Hepatocyte (in vitro differentiated cells): ENCODE measurements around the gene CTBP1. TPM values are rescaled to one million over a fixed set of nuclear protein-coding genes. Genes with fewer than 3 reads are reported as not detected.

Experiments used
- DNase-seq: peaks from one replicate; pipeline ENCODE4 v3.0.0-alpha.2; 2016; ENCODE audit warnings: low spot score
- H2AFZ ChIP-seq: fragments of 200-600 bp; sonication (generic); 2 replicates; pipeline ENCODE4 v1.6.0; 2016; ENCODE audit warnings: antibody characterized with exemption, mild to moderate bottlenecking
- H3K27ac ChIP-seq: fragments of 200-600 bp; sonication (generic); 2 replicates; pipeline ENCODE4 v1.5.1; 2016; ENCODE audit warnings: mild to moderate bottlenecking
- H3K27me3 ChIP-seq: fragments of 200-600 bp; sonication (generic); 2 replicates; pipeline ENCODE4 v1.6.1; 2016
- H3K36me3 ChIP-seq: fragments of 200-600 bp; sonication (generic); replicated peaks from 2 replicates; pipeline ENCODE4 v1.5.1; 2016; ENCODE audit warnings: low read depth; ENCODE audit not compliant: insufficient read depth
- H3K4me1 ChIP-seq: fragments of 200-600 bp; sonication (generic); 2 replicates; pipeline ENCODE4 v1.5.1; 2016; ENCODE audit warnings: mild to moderate bottlenecking, moderate library complexity; ENCODE audit not compliant: insufficient read depth
- H3K4me2 ChIP-seq: fragments of 200-600 bp; sonication (generic); 2 replicates; pipeline ENCODE4 v1.6.0; 2016
- H3K4me3 ChIP-seq: fragments of 200-600 bp; sonication (generic); 2 replicates; pipeline ENCODE4 v1.5.1; 2016; ENCODE audit warnings: mild to moderate bottlenecking
- H3K79me2 ChIP-seq: fragments of 200-600 bp; sonication (generic); 2 replicates; pipeline ENCODE4 v1.6.0; 2017; ENCODE audit warnings: mild to moderate bottlenecking
- H3K9me2 ChIP-seq: fragments of 200-600 bp; sonication (generic); replicated peaks from 2 replicates; pipeline ENCODE4 v1.6.0; 2017; ENCODE audit warnings: mild to moderate bottlenecking; ENCODE audit not compliant: insufficient read depth
- H3K9me3 ChIP-seq: fragments of 200-600 bp; sonication (generic); 2 replicates; pipeline ENCODE4 v1.5.1; 2016; ENCODE audit warnings: low read depth, mild to moderate bottlenecking
- H4K20me1 ChIP-seq: fragments of 200-600 bp; sonication (generic); 2 replicates; pipeline ENCODE4 v1.6.0; 2016; ENCODE audit warnings: mild to moderate bottlenecking; ENCODE audit not compliant: insufficient read depth, poor library complexity, severe bottlenecking
- CTCF ChIP-seq: fragments of 200-600 bp; sonication (generic); IDR thresholded peaks from 2 replicates; pipeline ENCODE4 v1.5.1; 2016; ENCODE audit warnings: antibody characterized with exemption, mild to moderate bottlenecking; ENCODE audit not compliant: poor library complexity
- EZH2 ChIP-seq: fragments of 200-600 bp; sonication (generic); IDR thresholded peaks from 2 replicates; pipeline ENCODE4 v1.6.1; 2016; ENCODE audit warnings: antibody characterized with exemption, mild to moderate bottlenecking, borderline replicate concordance
- EZH2phosphoT487 ChIP-seq: fragments of 200-600 bp; sonication (generic); IDR thresholded peaks from one replicate; pipeline ENCODE4 v1.6.1; 2018; ENCODE audit warnings: antibody characterized with exemption, mild to moderate bottlenecking, low read depth, moderate library complexity; ENCODE audit not compliant: unreplicated experiment, severe bottlenecking
- WGBS: methylation state at CpG from one replicate; pipeline ENCODE4 v1.1.6; 2016; ENCODE audit warnings: low lambda C conversion rate; ENCODE audit errors: missing lambda C conversion rate; 5-methylcytosine and 5-hydroxymethylcytosine counted together
- polyA plus RNA-seq: library from polyadenylated mRNA; unstranded; fragments of >200 nt; fragmentation: Nextera tagmentation; extraction: Ambion mirVana; gene quantifications from 2 replicates; pipeline ENCODE4 v1.2.1, GENCODE V29; 2016
- total RNA-seq: library from RNA; depleted of rRNA; stranded (reverse); fragments of >200 nt; gene quantifications from 2 replicates; pipeline ENCODE4 v1.2.3, GENCODE V29; 2014

The CTBP1 gene
- total and polyA plus RNA-seq, 2 experiments from 2014 or later = 169 to 179 TPM

- WGBS = 91% methylated on average over 31 of the region's 37 CpGs
- Histone ChIP-seq H3K4me1 (peaks cover 33% of the 10 kb centered on the region), H3K9me3 (no peaks in the 10 kb centered on the region), H3K27ac (no peak overlapping the region), H3K4me2 (peak overlapping the region; percentile 86), H3K27me3 (peaks cover 25% of the 10 kb centered on the region), H3K79me2 (peaks cover 12% of the 10 kb centered on the region), H3K36me3 (no peaks in the 10 kb centered on the region), H4K20me1 (peaks cover 8% of the 10 kb centered on the region), H2AFZ (no peak overlapping the region), H3K9me2 (no peaks in the 10 kb centered on the region), H3K4me3 (no peak overlapping the region)
- no peak for DNase-seq
- TF ChIP-seq EZH2 (no peak), CTCF (no peak), EZH2phosphoT487 (no peak)
These were observed 78.6 kb downstream of the CTBP1 start for GRCh38 chr4:1170156-1170975.

DNA sequence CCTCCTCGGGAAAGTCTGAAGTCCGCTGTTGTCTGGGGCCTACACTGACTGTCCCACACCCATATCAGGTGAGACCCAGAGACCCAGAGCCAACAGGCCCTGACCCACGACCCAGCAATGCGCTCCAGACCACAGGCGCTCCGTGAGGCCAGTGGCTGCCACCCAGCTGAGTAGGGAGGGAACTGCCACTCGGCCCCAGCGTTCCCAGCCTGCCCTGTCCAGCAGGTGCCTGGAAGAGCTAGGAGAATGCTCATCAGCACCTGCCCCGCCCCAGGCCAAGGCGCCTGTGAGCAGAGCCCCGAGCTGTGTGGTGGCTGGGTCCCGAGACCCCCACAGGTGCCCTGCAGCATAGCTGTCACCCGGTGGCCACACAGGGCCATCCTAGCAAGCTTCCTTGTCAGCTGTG is 79.2 kb downstream of the CTBP1 start:
- H3K36me3 ChIP-seq = no peaks in the 10 kb centered on the region
- H3K79me2 ChIP-seq = peaks cover 12% of the 10 kb centered on the region
- WGBS = 91% methylated on average over 12 of the region's 13 CpGs
- H3K4me3 ChIP-seq = no peak overlapping the region
- H3K27ac ChIP-seq = no peak overlapping the region
- H2AFZ ChIP-seq = no peak overlapping the region
- DNase-seq = no peak
- TF ChIP-seq EZH2 (no peak), EZH2phosphoT487 (no peak), CTCF (no peak)
- H3K9me3 ChIP-seq = no peaks in the 10 kb centered on the region
- H3K27me3 ChIP-seq = peaks cover 25% of the 10 kb centered on the region
- H3K4me2 ChIP-seq = peak overlapping the region; percentile 86
- H4K20me1 ChIP-seq = peaks cover 8% of the 10 kb centered on the region
- peaks cover 33% of the 10 kb centered on the region for H3K4me1 ChIP-seq
- H3K9me2 ChIP-seq = no peaks in the 10 kb centered on the region

- Histone ChIP-seq H2AFZ (no peak overlapping the region), H3K9me2 (no peaks in the 10 kb centered on the region), H3K4me3 (no peak overlapping the region), H3K27ac (no peak overlapping the region), H3K79me2 (peaks cover 12% of the 10 kb centered on the region), H3K36me3 (no peaks in the 10 kb centered on the region), H3K4me2 (peak overlapping the region; percentile 90), H3K27me3 (peaks cover 25% of the 10 kb centered on the region), H3K4me1 (peaks cover 33% of the 10 kb centered on the region), H4K20me1 (peaks cover 8% of the 10 kb centered on the region), H3K9me3 (no peaks in the 10 kb centered on the region)
- DNase-seq = no peak
- TF ChIP-seq EZH2 (no peak), CTCF (no peak), EZH2phosphoT487 (no peak)
- WGBS = 92% methylated on average over 17 of the region's 17 CpGs
These were observed 79.7 kb downstream of the CTBP1 start for GRCh38 chr4:1169171-1169671.
